ENCODE results near the gene KCNB1. TPM values are rescaled to one million over a fixed set of nuclear protein-coding genes. Genes with fewer than 3 reads are reported as not detected.

Gene KCNB1
- total RNA-seq, 1 donor from 2014 or later = 0.98 TPM

- Mint-ChIP-seq H3K27me3 (no peaks in the 10 kb centered on the region), H3K4me1 (ENCODE audit: low read depth) (peaks cover 1% of the 10 kb centered on the region), H3K36me3 (ENCODE audit: insufficient read depth) (peaks cover 16% of the 10 kb centered on the region), H3K9me3 (ENCODE audit: low read depth) (no peaks in the 10 kb centered on the region), H3K4me3 (ENCODE audit: low read depth) (no peak overlapping the region), H3K27ac (peak overlapping the region; percentile 44)
- DNase-seq (ENCODE audit: low spot score, unreplicated experiment) = no peak
- TF ChIP-seq CTCF (IDR thresholded peaks at IDR 0.05; ENCODE audit: unreplicated experiment) = no peak
These were observed 38.9 kb upstream of the KCNB1 start for GRCh38 chr20:49521356-49521755.

- Mint-ChIP-seq H3K4me3 (ENCODE audit: low read depth) (no peak overlapping the region), H3K36me3 (ENCODE audit: insufficient read depth) (peaks cover 13% of the 10 kb centered on the region), H3K27ac (no peak overlapping the region), H3K9me3 (ENCODE audit: low read depth) (no peaks in the 10 kb centered on the region), H3K27me3 (no peaks in the 10 kb centered on the region), H3K4me1 (ENCODE audit: low read depth) (peaks cover 1% of the 10 kb centered on the region)
- DNase-seq (ENCODE audit: low spot score, unreplicated experiment) = no peak
- no peak for TF ChIP-seq CTCF (IDR thresholded peaks at IDR 0.05; ENCODE audit: unreplicated experiment)
These were observed 37.4 kb upstream of the KCNB1 start for GRCh38 chr20:49519777-49520359.

- Mint-ChIP-seq H3K9me3 (ENCODE audit: low read depth) (no peaks in the 10 kb centered on the region), H3K4me1 (ENCODE audit: low read depth) (peaks cover 1% of the 10 kb centered on the region), H3K4me3 (ENCODE audit: low read depth) (no peak overlapping the region), H3K27me3 (no peaks in the 10 kb centered on the region), H3K27ac (no peak overlapping the region), H3K36me3 (ENCODE audit: insufficient read depth) (peaks cover 10% of the 10 kb centered on the region)
- no peak for DNase-seq (ENCODE audit: low spot score, unreplicated experiment)
- no peak for TF ChIP-seq CTCF (IDR thresholded peaks at IDR 0.05; ENCODE audit: unreplicated experiment)
These were observed 36.8 kb upstream of the KCNB1 start for GRCh38 chr20:49519212-49519712.

- no peak overlapping the region for H3K27ac Mint-ChIP-seq
These were observed 36.1 kb upstream of the KCNB1 start for GRCh38 chr20:49518576-49518975.

GRCh38 chr20:49517805-49518100 lies 35.3 kb upstream of the KCNB1 start:
- no peak for TF ChIP-seq CTCF (IDR thresholded peaks at IDR 0.05; ENCODE audit: unreplicated experiment)
- no peaks in the 10 kb centered on the region for H3K27me3 Mint-ChIP-seq
- no peak overlapping the region for H3K4me3 Mint-ChIP-seq (ENCODE audit: low read depth)
- no peak overlapping the region for H3K27ac Mint-ChIP-seq
- H3K36me3 Mint-ChIP-seq (ENCODE audit: insufficient read depth) = peaks cover 9% of the 10 kb centered on the region
- DNase-seq (ENCODE audit: low spot score, unreplicated experiment) = no peak
- peaks cover 1% of the 10 kb centered on the region for H3K4me1 Mint-ChIP-seq (ENCODE audit: low read depth)
- no peaks in the 10 kb centered on the region for H3K9me3 Mint-ChIP-seq (ENCODE audit: low read depth)

More at GRCh38 chr20:49518576-49518975, 36.1 kb upstream of the KCNB1 start:
- Mint-ChIP-seq H3K4me3 (ENCODE audit: low read depth) (no peak overlapping the region), H3K9me3 (ENCODE audit: low read depth) (no peaks in the 10 kb centered on the region), H3K27me3 (no peaks in the 10 kb centered on the region), H3K4me1 (ENCODE audit: low read depth) (peaks cover 1% of the 10 kb centered on the region), H3K36me3 (ENCODE audit: insufficient read depth) (peaks cover 11% of the 10 kb centered on the region)
- TF ChIP-seq CTCF (IDR thresholded peaks at IDR 0.05; ENCODE audit: unreplicated experiment) = no peak
- no peak for DNase-seq (ENCODE audit: low spot score, unreplicated experiment)

All from progenitor cell of endocrine pancreas (in vitro differentiated cells).